NCI-H128 (cell line): ENCODE measurements around the gene MED26.
A peak's percentile ranks its signal among the peaks of the same experiment; 100 is the strongest.
"Not testable (repeated sequence)": the region's sequence is repeated elsewhere in the genome, so short reads cannot be mapped to it uniquely, and the experiment has no call there.

ENCODE experiments used
- DNase-seq: peaks from one replicate; lab custom pipeline; 2025; ENCODE audit not compliant: unreplicated experiment; lab: John Stamatoyannopoulos, UW

Gene MED26, protein sequence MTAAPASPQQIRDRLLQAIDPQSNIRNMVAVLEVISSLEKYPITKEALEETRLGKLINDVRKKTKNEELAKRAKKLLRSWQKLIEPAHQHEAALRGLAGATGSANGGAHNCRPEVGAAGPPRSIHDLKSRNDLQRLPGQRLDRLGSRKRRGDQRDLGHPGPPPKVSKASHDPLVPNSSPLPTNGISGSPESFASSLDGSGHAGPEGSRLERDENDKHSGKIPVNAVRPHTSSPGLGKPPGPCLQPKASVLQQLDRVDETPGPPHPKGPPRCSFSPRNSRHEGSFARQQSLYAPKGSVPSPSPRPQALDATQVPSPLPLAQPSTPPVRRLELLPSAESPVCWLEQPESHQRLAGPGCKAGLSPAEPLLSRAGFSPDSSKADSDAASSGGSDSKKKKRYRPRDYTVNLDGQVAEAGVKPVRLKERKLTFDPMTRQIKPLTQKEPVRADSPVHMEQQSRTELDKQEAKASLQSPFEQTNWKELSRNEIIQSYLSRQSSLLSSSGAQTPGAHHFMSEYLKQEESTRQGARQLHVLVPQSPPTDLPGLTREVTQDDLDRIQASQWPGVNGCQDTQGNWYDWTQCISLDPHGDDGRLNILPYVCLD

DNA sequence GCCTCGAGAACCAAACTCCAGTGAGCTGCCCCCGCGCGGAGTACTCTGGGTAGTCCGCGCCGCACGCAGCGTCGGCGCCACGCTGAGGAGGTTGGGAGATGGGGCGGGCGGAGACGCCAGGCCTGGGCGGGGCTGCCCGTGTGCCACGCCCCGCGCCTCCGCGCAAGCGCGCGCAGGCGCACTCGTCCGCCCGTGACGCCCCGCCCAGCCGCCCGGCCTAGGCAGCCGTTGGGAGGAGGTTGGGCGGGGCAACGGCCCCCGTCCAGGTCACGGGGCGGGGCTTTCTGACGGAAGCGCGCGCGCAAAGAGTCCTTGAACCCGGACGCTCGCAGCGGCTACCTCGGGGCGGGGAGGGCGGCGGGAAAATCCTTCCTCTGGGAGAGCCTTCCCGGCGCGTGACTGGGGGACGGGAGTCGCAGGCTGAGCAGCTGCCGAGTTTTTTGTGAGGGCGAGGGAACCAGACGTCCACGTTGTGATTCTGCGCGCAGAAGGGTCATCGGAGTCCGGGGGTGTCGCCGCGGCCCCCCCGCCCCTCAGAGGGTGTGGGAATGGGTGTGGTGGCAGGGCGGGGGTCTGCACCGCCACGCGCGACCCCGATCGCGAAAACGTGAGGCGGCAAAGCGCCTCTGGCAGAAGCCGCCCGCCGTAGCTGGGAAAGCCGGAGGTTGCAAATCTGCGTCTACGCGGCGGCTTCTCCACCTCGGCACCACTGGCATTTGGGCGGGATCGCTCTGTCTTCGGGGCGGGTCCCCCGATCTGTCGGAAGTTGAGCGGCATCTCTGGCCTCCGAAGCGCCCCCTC lies at the start of gene MED26:
MED26 (minus strand) TSS at position 22 of the 801 bp plus-strand sequence. CDS start 261 bp downstream, outside the sequence.
- peak; percentile 92 for DNase-seq

DNA sequence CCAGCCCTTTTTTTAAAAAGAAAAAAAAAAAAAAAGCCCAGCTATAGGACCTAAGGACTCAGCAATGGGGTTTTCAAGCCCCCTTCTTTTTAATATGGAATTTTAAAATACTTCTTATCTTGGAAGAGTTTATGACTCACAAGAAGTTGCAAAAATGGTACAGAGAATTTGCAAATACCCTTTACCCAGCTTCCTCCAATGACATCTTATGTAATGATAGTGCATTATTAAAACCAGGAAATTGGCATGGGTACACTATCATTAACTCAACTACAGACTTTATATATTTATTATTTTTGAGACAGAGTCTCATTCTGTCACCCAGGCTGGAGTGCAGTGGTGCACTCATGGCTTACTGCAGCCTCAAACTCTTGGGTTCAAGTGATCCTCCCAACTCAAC lies 49.1 kb upstream of the MED26 start:
- no peak for DNase-seq

DNA sequence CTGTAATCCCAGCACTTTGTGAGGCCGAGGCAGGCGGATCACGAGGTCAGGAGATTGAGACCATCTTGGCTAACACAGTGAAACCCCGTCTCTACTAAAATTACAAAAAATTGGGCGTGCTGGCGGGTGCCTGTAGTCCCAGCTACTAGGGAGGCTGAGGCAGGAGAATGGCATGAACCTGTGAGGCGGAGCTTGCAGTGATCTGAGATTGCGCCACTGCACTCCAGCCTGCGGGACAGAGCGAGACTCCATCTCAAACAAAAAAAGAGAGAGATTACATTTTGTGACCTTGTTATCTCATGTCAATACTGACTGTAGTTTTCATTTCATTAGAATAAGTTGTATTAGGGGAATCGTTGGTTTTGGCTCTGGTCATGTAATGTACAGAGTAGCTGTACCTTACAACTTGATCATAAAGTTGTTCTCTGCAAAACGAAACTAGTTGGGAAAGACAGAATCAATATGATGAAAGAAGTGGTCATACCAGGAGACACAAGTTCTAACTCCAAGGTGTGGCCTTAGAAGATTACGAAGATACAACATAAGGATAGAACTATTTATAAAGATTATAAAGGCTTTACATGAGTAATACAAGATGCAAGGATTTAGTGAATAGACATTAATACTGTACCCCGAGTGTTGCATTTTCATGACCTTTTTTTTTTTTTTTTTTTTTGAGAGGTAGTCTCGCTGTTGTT lies 48.2 kb upstream of the MED26 start:
- no peak for DNase-seq

DNA sequence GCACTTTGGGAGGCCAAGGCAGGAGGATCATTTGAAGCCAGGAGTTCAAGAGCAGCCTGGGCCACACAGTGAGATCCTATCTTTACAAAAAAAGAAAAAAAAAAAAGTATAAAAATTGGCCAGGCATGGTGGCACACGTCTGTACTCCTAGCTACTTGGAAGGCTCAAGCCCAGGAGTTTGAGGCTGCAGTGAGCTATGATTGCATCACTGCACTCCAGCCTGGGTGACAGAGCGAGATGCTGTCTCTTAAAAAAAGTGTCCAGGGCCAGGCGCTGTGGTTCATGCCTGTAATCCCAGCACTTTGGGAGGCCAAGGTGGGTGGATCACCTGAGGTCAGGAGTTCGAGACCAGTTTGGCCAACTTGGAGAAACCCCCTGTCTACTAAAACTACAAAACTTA lies 45.8 kb upstream of the MED26 start:
- DNase-seq: not testable (repeated sequence)

DNA sequence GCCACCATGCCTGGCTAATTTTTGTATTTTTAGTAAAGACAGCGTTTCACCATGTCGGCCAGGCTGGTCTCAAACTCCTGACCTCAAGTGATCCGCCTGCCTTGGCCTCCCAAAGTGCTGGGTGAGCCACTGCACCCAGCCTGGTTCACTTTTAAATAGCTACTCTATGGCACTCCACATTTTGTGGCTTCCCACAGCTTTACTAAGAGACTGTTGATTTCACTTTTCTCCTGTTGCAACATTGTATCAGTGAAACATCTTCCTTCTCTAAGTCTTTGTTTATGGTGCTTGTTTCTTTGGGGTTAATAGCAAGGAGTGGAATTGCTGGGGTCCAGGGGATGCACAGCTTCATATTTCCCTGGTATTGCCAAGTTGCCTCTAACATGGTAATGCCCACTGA lies 45.2 kb upstream of the MED26 start:
- no peak for DNase-seq

DNA sequence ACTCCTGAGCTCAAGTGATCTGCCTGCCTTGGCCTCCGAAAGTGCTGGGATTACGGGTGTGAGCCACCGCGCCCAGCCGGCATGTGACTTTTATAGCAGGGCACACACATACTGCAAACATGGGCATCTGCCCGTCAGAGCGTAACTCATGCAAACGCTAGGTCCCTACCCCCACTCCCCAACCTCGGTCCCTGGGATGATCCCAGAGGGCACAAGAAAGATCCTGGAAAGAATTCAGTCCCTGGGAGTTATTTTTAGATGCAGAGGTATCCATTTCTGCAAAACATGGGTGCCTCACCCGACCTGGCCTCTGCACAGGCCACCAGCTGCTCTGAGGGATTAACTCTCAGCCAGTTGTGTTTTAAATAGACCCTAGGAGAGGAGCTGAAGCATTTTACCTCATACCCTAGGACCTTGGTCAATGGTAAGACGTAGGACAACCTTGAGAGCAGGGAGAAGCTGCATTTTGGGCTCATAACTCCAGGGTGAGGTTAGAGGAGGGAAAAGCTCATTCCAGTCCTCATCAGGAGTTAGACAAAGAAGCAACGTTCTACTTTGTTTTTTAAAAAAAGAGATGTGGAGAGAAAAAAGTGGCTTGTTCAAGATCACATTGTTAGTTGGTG lies 43.8 kb upstream of the MED26 start:
- DNase-seq: no peak

DNA sequence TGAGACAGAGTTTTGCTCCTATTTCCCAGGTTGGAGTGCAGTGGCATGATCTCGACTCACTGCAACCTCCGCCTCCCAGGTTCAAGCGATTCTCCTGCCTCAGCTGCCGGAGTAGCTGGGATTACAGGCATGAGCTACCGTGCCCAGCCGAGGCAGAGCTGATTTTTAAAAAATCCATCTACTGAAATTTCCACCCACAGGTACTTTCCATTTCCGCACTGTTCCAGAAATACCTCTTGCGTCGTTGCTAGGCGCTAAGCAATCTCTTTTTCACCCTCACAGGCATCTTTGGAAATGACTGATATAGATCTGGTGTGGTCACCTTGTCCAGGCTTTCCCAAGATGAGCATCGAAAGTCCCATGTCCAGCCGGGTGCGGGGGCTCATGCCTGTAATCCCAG lies 42.3 kb upstream of the MED26 start:
- no peak for DNase-seq

DNA sequence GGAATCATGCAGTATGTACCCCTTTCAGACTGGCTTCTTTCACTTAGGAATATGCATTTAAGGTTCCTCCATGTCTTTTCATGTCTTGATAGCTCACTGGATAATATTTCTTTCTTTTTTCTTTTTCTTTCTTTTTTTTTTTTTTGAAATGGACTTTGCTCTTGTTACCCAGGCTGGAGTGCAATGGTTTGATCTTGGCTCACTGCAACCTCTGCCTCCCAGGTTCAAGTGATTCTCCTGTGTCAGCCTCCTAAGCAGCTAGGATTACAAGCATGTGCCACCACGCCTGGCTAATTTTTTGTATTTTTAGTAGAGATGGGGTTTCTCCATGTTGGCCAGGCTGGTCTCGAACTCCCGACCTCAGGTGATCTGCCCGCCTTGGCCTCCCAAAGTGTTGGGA lies 40.7 kb upstream of the MED26 start:
- not testable (repeated sequence) for DNase-seq

DNA sequence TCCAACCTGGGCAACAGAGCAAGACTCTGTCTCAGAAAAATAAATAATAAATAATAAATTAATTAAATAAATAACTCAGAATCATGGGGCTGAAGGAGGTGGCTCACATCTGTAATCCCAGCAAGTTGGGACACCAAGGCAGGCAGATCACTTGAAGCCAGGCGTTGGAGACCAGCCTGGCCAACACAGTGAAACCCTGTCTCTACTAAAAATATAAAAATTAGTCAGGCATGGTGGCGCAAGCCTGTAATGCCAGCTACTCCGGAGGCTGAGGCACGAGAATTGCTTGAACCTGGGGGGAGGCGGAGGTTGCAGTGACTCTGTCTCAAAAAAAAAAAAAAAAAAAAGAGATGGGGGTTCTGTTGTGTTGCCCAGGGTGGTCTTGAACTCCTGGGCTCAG lies 40.2 kb upstream of the MED26 start:
- DNase-seq: no peak

DNA sequence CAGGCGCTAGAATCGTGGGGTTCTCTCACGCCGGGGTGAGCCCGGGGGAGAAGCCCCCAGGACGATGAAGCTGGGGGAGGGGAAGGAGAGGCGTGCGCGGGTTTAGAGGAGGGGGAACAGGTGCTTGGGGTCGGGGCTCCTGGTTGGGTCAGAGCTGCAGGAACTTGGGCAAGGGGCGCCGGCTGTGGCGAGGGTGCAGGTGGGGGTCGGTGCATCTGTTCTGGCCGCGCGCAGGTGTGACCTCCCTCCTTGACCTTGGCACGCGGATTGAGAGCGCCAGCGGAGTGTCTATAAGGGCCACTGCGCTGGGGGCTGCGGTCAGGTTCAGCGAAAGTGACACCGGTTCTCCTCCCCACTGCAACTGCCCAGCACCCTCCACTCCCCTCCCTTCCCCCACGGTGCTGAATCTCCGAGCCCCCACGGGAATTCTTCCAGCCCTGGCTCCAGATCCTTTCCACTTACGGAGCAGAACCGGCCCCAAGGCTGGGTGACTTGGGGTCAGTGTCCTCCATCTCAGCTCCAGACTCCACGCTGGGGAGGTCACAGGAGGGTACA lies 33.6 kb upstream of the MED26 start:
- no peak for DNase-seq

DNA sequence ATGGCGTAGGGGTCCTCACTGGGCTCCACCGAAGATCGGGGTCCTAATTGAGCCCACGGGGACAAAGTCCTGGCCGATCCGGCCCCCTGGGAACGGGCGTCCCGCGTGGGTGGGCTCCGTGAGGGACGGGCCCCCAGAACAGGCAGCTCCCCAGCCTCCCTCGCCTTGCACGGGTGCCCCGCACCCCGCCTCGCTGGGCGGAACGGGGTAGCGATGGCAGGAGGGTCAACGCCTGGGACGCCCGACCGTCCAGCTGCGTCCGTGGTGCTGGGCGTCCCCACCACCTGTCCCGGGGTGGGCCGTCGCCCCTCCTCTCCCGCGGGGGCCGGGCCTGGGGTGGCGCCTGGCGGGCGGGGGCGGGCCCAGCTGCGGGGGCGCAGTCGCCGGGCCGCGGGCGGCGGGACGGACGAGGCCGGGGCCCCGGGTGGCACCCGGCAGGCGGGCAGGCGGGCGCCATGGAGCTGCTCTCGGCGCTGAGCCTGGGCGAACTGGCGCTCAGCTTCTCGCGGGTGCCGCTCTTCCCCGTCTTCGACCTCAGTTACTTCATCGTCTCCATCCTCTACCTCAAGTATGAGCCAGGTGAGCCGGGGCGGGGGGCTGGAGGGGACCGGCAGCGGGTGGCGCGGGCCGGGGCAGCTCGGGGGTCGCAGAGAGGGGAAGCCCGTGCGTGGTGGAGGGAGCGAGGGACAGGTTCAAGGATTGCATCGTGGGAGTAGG lies 32.9 kb upstream of the MED26 start, which contains the start of gene TMEM38A:
TMEM38A (plus strand) TSS at position 377 of the 717 bp plus-strand sequence; CDS start at position 456, 79 bp downstream.
- no peak for DNase-seq

DNA sequence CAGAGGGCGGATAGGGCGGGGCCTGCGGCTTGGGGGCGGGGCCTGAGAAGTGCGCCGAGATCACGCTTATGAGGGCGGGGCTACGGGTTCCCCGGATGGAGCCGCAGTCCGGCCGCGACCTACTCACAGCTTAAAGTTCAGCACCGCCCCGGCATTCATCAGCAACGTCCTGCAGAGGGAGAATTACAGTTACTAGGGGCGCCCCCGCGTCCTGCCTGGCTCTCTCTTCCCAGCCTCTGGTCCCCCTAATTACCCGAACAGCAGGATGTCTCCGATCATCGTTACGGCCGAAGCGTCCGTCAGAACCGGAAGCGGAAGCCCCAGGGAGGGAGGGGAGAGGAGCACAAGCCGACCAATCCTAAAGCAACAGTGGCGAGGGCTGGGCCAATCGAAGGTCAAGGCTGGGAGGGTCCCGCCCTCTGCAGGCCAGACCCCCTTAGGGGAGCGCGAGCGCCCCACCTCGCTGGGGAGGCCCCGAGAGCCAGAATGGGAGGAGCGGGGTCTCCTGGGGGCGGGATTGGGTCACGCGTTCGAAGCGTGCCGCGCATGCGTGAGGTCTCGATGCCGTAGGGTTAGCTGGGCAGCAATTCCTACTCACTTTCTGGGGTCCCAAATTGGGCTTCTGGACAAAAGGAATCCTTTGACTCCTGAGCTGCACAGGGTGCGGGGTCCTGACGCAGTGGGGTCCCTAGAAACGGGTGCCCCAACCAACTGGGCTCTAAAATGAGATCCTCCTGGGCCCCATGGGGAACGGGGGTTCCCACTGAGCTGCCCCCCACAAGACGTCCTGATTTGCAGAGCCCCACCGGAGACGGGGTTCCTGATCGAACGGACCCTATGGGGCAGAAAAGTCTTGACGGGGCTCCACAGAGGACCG lies 32.1 kb upstream of the MED26 start, which contains the start of gene SMIM7:
SMIM7 (minus strand) TSS at position 313 of the 877 bp plus-strand sequence; CDS start at position 279, 34 bp downstream.
- DNase-seq: peak; percentile 97

DNA sequence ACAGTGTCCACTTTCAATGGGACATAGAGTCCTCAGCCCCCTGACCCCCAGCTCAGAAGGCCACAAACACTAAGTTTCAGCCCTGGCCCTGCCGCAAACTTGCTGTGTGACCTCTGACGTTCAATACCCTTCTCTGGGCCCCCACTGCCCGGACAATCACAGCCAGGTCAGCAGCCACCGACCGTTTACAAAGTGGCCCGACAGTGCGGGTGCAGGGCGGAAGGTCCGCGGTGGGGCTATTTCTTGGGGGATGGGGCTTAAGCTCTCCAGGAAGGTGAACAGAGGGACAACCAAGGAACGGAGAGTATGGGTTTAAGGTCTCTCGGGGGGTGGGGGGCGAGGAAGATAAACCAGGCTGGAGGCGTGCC lies 31.4 kb upstream of the MED26 start:
- DNase-seq: no peak

DNA sequence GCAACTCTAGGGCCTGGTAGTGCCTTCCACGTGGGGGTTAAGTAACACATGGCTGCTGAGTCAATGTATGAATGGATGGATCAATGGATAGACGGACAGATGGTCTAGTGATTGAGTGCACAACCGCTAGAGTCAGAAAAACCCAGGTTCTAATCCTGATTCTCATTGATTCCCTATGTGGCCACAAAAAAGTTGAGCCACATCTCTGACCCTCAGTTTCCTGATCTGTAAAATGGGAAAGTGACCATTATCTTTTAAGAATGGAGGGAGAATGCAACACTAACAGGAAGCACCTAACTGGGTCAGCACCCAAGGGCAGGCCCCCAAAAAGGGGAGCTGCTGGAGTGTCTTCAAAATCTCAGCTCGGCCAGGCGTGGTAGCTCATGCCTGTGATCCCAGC lies 29.4 kb upstream of the MED26 start:
- no peak for DNase-seq

DNA sequence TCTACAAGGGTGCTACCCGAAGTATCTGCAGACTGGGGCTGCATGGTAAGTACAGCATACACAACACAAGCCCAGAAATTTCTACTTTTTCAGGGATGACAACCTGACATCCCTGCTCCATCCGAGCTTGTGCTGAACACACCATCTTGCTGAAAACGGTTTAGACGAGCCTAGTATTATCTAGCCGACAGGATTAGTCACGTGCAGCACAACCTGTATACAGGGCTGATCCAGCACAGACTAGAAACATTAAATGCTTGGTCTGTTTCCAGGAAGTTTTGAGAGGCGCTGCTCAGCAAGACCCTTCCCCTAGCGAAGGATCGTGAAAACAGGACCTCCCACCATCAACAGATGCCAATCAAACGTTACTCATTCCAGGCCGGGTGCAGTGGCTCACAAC lies 27.7 kb upstream of the MED26 start:
- DNase-seq: no peak

DNA sequence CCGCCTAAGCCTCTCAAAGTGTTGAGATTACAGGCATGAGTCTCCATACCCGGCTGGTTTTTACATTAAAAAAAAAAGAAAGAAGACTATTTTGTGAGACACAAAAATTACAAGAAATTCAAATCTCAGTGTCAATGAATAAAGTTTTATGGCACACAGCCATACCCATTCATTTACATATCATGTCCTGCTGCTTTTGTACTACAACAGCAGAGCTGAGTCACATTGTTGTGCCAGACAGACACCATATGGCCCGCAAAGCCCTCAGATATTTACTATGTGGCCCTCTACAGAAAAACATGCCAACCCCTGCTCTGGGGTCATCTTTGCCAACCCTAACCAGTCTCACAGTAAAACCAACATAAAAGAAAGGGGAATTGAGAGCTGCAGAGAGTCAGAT lies 26.6 kb upstream of the MED26 start:
- DNase-seq: no peak

DNA sequence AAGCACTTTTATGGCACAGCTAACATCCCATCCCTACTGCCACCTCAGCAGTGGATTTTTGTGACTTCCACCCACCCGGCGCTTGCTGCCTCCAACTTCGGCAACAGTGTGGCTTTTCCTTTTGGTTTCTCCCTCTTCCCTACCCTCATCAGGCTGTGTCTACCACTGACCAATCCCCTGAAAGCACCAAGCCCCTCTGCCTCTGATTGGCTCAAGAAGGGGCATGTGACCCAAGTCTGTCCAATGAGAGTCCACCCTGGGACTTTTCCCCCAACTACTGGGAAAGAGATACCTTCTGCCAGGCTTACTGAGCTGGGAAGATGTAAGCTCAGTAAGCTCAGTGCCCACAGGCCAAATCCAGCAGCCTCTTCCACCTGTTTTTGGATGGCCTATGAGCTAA lies 26.1 kb upstream of the MED26 start:
- no peak for DNase-seq

DNA sequence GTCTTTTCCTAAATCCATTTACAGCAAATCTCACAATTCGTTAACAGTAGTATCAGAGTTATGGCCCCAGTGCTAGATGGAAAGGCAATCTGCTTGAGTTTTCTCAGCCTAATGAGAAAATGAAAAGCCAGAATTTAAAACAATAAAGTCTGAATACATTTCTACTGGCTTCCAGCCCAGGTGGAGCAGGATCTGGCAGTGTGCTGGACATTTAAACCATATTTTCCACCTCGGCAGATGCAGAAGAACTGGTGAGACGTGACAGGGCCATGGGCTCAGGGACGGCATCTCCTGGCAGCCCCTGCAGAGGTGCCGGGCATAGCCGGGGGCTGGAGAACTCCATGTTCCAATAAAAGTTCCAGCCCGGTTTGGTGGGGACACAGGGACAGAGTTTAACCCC lies 24.9 kb upstream of the MED26 start:
- DNase-seq: no peak
